Heart left ventricle (tissue), 16 donors: Measurements from ENCODE around the gene C3orf49. TPM values are rescaled to one million over a fixed set of nuclear protein-coding genes. Genes with fewer than 3 reads are reported as not detected.

ENCODE experiments used
- ATAC-seq, 4 donors: fragments of 200-7000 bp; cut with Tn5 transposase; one replicate each; pipeline ENCODE4 v1.9.1; 2020 to 2022; ENCODE audit warnings: moderate library complexity in 4 of 4, mild to moderate bottlenecking in 3 of 4, moderate number of reproducible peaks in 1 of 4
- DNase-seq, 5 donors: peaks; one replicate each; pipeline ENCODE4 v3.0.0-alpha.2; 2020
- H3K27ac ChIP-seq, 12 donors: fragments of 200-600 bp; sonication (generic) in 4 of 12; one replicate each; pipeline versions ENCODE4 v1.5.0 to v1.8.0; 2016 to 2022; ENCODE audit warnings: mild to moderate bottlenecking in 2 of 12
- H3K27me3 ChIP-seq, 9 donors: fragments of 200-600 bp; sonication (generic) in 2 of 9; one replicate each; pipeline versions ENCODE4 v1.5.1 to v1.8.0; 2016 to 2022; ENCODE audit warnings: mild to moderate bottlenecking in 3 of 9
- H3K36me3 ChIP-seq, 9 donors: fragments of 200-600 bp; sonication (generic) in 2 of 9; one replicate each; pipeline versions ENCODE4 v1.5.0 to v1.8.0; 2018 to 2022; ENCODE audit warnings: mild to moderate bottlenecking in 2 of 9
- H3K4me1 ChIP-seq, 12 donors: fragments of 200-600 bp; sonication (generic) in 4 of 12; one replicate each; pipeline versions ENCODE4 v1.5.0 to v1.8.0; 2016 to 2022; ENCODE audit warnings: mild to moderate bottlenecking in 3 of 12
- H3K4me3 ChIP-seq, 12 donors: fragments of 200-600 bp; sonication (generic) in 4 of 12; one replicate each; pipeline versions ENCODE4 v1.5.0 to v1.8.0; 2017 to 2022; ENCODE audit warnings: mild to moderate bottlenecking in 9 of 12, moderate library complexity in 4 of 12
- H3K9me3 ChIP-seq, 12 donors: fragments of 200-600 bp; sonication (generic) in 4 of 12; one replicate each; pipeline versions ENCODE4 v1.5.0 to v1.8.0; 2016 to 2022; ENCODE audit warnings: mild to moderate bottlenecking in 1 of 12
- POLR2A ChIP-seq, 2 donors: fragments of 450-650 bp; IDR thresholded peaks; one replicate each; pipeline ENCODE4 v1.6.1; 2017; ENCODE audit warnings: antibody characterized with exemption in 2 of 2, mild to moderate bottlenecking in 2 of 2, moderate library complexity in 2 of 2
- WGBS, 4 donors: extraction: QIAGEN DNeasy Blood & Tissue Kit in 2 of 4; methylation state at CpG; one replicate each; pipeline versions ENCODE4 v1.1.5 to v1.1.7; 2013 to 2018; 5-methylcytosine and 5-hydroxymethylcytosine counted together
- intact Hi-C, 10 donors: fragments of 100-400 bp; cut with DNase I; formaldehyde crosslinking; loops; one replicate each; pipeline versions ENCODE4 v1.11.1 to v1.14.2; 2022
- polyA plus RNA-seq, 2 donors: library from polyadenylated mRNA; stranded (reverse); fragments of 200-250 nt; gene quantifications; one replicate each; pipeline ENCODE4 v1.2.3, GENCODE V29; 2013
- total RNA-seq, 9 donors: library from RNA; depleted of rRNA in 2 of 9; stranded (reverse); fragments of >200 nt in 2 of 9; fragmentation: NEBNext Ultra II Directional in 3 of 9; extraction: Animal tissue kit (Norgen Biotek cat#: 25700) in 3 of 9; gene quantifications; one replicate each; pipeline versions ENCODE4 v1.1.0 to v1.2.4, GENCODE V29; 2016 to 2023
- TF ChIP-seq, protein P1 (sequence below), 12 donors: fragments of 200-600 bp; sonication (generic) in 4 of 12; IDR thresholded peaks; one replicate each; pipeline versions ENCODE4 v1.5.0 to v1.8.0; 2018 to 2022; ENCODE audit warnings: antibody characterized with exemption in 12 of 12, mild to moderate bottlenecking in 5 of 12
- donor health status: ischemic (EF 13 %, LVEDD 7.1; RV severe dilation, severe dysfunction).
- donor health status: healthy with polysubstance abuse.
- donor health status: DM: no; HTN: yes; CAD: no.
- donor health status: DM: no; HTN: no; CAD: no.
- donor health status: ischemic (EF 25% LVEDD 6.9; RV normal size, moderate dysfunction).
- donor health status: ischemic (EF 25% LVEDD 5.7; RV mildly dilated, moderate dysfunction).
- donor health status: healthy.
- donor health status: DM: yes; HTN: yes; CAD: no.
- donor health status: ischemic (EF 35%, LVEDD 5.7; RV mildly dilated, moderate dysfunction).
- donor health status: nonischemic (EF 11% LVEDD 7.7; RV severe dilation, severe dysfunction).
- donor health status: DM: yes; HTN: yes; CAD: no.
- donor health status: PGD.
- donor health status: ischemic (EF 29% LVEDD 5.4; RV normal size, mild dysfunction).
- donor health status: nonischemic (EF 23%, LVEDD 6.1; RV moderate dilation, normal function).

C3orf49 gene
- total and polyA plus RNA-seq, 11 donors = not detected

DNA sequence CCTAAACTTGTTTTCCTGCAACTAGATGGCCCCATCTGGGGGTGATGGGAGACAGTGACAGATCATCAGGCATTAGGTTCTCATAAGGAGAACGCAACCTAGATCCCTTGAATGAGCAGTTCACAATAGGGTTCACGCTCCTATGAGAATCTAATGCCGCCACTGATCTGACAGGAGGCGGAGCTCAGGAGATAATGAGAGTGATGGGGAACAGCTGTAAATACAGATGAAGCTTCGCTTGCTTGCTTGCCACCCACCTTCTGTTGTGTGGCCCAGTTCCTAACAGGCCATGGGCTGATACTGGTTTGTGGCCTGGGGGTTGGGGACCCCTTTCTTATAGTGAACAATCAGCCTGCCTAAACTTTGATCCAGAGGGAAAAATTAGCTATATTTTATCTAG is 15.2 kb upstream of the C3orf49 start:
- Histone ChIP-seq H3K36me3 (no peaks in the 10 kb centered on the region), H3K27me3 (no peaks in the 10 kb centered on the region), H3K4me1 (peaks cover 0 to 10% (median 0%) of the 10 kb centered on the region in 12 donors), H3K4me3 (no peak overlapping the region), H3K27ac (no peak overlapping the region), H3K9me3 (no peaks in the 10 kb centered on the region)
- DNase-seq (no peak), ATAC-seq (no peak)
- WGBS, 4 donors = 71 to 86% (median 79%) methylated on average over 5 of the region's 5 CpGs
- TF ChIP-seq, protein P1, sequence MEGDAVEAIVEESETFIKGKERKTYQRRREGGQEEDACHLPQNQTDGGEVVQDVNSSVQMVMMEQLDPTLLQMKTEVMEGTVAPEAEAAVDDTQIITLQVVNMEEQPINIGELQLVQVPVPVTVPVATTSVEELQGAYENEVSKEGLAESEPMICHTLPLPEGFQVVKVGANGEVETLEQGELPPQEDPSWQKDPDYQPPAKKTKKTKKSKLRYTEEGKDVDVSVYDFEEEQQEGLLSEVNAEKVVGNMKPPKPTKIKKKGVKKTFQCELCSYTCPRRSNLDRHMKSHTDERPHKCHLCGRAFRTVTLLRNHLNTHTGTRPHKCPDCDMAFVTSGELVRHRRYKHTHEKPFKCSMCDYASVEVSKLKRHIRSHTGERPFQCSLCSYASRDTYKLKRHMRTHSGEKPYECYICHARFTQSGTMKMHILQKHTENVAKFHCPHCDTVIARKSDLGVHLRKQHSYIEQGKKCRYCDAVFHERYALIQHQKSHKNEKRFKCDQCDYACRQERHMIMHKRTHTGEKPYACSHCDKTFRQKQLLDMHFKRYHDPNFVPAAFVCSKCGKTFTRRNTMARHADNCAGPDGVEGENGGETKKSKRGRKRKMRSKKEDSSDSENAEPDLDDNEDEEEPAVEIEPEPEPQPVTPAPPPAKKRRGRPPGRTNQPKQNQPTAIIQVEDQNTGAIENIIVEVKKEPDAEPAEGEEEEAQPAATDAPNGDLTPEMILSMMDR (IDR thresholded peaks at IDR 0.05) = no peak
- no peak for TF ChIP-seq POLR2A (IDR thresholded peaks at IDR 0.05)
- intact Hi-C loops = no loop called here

DNA sequence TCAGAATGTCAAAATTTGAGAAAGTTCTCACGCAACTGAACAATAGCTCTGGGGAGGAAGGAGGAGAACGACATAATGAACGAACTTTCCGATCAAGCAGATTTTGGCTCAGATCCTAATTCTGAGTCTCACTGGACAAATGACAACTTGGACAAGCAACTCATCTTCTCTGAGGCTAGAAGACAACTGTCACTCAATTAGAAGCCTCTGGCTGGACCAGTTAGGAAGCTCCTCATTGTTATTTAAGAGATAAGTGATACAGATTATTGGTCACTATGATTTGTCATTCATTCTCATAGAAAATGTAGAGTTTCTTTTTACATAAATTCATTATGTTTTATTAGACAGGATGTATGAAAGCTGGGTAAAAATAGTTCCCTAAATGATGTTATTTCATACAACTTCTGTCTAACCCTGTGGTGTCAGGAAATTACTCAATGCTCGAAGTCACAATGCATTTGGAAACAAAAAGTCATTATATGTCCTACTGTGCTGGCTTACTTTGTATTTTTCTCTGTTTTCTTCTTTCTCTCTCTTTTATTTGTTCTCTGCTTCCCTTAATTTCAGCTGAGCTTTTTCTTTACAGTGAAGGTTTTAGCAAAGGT is 11.0 kb upstream of the C3orf49 start:
- Histone ChIP-seq H3K9me3 (no peaks in the 10 kb centered on the region), H3K27ac (peak overlapping the region in 1 of 12 donors; percentile 58), H3K4me1 (peaks cover 0 to 13% (median 0%) of the 10 kb centered on the region in 12 donors), H3K36me3 (no peaks in the 10 kb centered on the region), H3K27me3 (no peaks in the 10 kb centered on the region), H3K4me3 (no peak overlapping the region)
- DNase-seq (no peak), ATAC-seq (no peak)
- intact Hi-C loops = no loop called here
- TF ChIP-seq POLR2A (IDR thresholded peaks at IDR 0.05) = no peak
- TF ChIP-seq, protein P1 (IDR thresholded peaks at IDR 0.05) = no peak
- WGBS, 4 donors = 43 to 64% (median 50%) methylated on average over 5 of the region's 5 CpGs

DNA sequence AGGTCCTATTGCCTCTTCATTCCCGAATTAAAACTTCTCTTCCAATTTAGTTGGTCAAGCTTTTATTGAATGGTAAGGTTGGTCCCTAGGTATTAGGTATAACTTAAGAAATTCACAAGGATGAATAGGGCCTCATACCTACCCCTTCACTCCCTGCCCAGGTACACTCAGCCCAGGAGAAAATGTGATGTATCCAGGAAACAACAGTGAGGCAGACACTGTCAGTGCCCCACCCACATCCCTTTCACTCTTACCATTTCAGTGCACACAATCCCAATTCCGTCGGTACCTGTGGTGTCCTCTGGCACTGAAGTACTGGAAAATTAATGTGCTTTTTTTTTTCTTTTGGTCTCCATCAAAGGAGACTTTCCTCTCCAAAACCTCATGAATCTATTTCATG is 10.5 kb upstream of the C3orf49 start:
- peak overlapping the region in 1 of 12 donors; percentile 58 for H3K27ac ChIP-seq
- WGBS, 4 donors = 75 to 86% (median 77%) methylated on average over 3 of the region's 3 CpGs
- intact Hi-C loops = no loop called here

DNA sequence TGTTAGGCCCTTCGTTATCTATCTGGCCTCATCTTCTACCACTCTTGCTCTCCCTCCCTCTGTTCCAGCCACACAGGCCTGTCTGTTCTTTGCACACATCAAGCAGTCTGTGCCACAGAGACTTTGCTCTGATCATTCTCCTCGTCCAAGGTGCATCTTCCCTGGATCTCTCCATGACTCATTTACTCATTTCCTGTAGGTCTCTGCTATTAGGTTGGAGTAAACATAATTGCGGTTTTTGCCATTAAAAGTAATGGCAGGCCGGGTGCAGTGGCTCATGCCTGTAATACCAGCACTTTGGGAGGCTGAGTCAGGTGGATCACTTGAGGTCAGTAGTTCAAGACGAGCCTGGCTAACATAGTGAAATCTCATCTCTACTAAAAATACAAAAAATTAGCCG is 9.5 kb upstream of the C3orf49 start:
- Histone ChIP-seq H3K27ac (no peak overlapping the region), H3K36me3 (no peaks in the 10 kb centered on the region), H3K27me3 (no peaks in the 10 kb centered on the region), H3K9me3 (no peaks in the 10 kb centered on the region), H3K4me3 (no peak overlapping the region), H3K4me1 (peaks cover 0 to 13% (median 0%) of the 10 kb centered on the region in 12 donors)
- DNase-seq (no peak), ATAC-seq (no peak)
- 91 to 96% (median 93%) methylated on average over 6 of the region's 6 CpGs for WGBS, 4 donors
- intact Hi-C loops = loop anchor here in 4 of 10 donors (10.0 kb wide), 1 partner anchor 1185 kb away; no protein-coding TSS in a partner anchor
- TF ChIP-seq, protein P1 (IDR thresholded peaks at IDR 0.05) = no peak
- no peak for TF ChIP-seq POLR2A (IDR thresholded peaks at IDR 0.05)

More for the DNA sequence above, 10.5 kb upstream of the C3orf49 start:
- H3K9me3 ChIP-seq = no peaks in the 10 kb centered on the region
- DNase-seq (no peak), ATAC-seq (no peak)
- no peaks in the 10 kb centered on the region for H3K27me3 ChIP-seq
- no peak overlapping the region for H3K4me3 ChIP-seq
- peaks cover 0 to 13% (median 0%) of the 10 kb centered on the region in 12 donors for H3K4me1 ChIP-seq
- H3K36me3 ChIP-seq = no peaks in the 10 kb centered on the region
- no peak for TF ChIP-seq POLR2A (IDR thresholded peaks at IDR 0.05)
- TF ChIP-seq, protein P1 (IDR thresholded peaks at IDR 0.05) = no peak
